ENCODE results near the gene NFYA.

The NFYA gene

DNA sequence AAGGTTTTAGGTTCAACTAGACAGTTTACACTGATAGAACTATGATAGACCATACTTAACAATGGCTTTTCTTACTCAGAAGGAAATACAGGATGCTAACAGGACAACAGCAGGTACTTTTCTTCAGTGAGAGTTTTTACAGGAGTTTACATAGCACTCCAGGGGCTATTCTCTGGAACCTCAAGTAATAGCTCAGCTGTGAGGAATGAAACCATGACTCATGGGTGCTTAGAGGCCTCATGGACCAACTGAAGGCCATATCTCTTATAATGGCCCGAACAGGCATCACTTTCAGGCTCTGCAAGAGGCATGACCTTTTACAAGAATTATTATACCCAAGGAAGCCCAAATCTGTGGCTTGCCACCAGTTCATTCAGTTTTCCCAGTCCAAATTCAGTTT, 49.6 kb downstream of the NFYA start:
- DNase-seq = no peak

DNA sequence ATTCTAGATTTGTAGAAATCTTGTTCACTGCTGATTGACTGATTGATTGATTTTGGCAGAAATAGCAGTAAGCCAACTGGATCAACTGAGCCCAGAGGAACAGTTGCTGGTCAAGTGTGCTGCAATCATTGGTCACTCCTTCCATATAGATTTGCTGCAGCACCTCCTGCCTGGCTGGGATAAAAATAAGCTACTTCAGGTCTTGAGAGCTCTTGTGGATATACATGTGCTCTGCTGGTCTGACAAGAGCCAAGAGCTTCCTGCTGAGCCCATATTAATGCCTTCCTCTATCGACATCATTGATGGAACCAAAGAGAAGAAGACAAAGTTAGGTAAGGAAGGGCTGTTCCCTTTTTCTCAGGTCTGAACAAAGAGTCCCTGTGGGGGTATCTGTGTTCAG, 50.1 kb downstream of the NFYA start:
- no peak for DNase-seq

DNA sequence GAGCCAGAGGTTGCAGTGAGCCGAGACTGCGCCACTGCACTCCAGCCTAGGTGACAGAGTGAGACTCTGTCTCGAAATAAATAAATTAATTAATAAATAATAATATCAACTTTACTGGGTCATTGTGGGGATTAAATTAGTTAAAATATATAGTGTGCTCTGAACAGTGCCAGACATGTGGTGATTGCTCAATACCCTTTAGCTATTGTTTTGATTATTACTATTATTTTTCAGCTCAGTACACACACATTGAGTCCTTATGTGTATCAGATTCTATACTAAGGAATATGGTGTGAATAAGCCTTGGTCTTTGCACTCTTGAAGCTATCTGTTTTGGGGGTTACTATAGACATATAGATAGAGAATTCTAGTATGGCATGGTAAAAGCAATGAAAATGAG, 52.5 kb downstream of the NFYA start:
- no peak for DNase-seq

DNA sequence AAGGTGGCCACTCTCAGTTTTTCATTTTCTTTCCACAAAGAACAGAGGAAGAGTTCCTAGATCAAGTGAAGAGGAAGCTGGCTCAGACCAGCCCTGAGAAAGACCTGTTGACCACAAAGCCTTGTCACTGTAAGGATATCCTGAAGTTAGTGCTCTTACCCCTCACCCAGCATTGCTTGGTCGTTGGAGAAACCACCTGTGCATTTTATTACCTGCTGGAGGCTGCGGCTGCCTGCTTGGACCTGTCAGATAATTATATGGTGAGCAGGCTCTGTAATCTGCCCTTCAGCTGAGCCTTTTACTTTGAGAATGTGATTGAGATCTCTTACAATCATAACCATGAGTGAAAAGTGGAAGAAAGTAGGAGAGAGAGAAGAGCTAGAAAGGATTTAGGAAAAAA, 59.5 kb downstream of the NFYA start:
- no peak for DNase-seq

DNA sequence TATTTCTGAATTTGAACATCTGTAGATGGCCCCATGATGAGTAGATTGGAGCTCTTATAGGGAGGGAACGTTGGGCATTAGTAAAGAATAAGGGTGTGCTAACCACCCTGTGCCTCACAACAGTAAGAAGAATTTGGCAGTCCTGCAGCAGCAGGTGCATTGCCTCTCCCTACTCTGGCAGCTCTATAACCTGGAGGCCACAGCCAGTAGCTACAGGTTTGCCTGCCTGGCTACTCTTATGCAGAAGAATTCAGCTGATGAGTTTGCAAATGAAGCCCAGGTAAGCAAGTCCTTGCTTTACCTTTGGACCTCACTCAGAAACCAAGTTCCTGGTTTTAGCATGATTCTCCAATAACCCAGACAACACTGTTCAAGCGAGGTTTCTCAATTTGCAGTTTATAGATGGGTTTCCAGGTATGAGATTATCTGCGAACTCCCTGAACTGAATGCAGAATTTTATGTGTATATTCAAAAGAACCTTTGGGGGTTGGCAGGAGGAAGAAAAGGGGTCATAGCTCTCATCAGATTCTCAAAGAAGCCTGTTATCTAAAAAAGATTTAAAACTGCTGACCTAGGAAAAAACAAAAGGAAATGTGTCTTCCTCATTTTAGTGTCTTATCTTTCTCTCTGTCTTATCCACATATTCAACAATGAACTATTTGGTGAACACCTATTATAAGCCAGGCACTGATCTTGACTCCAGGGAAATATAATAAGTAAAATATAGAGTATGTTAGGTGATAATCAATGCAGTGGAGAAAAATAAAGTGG, 62.5 kb downstream of the NFYA start:
- DNase-seq = no peak

DNA sequence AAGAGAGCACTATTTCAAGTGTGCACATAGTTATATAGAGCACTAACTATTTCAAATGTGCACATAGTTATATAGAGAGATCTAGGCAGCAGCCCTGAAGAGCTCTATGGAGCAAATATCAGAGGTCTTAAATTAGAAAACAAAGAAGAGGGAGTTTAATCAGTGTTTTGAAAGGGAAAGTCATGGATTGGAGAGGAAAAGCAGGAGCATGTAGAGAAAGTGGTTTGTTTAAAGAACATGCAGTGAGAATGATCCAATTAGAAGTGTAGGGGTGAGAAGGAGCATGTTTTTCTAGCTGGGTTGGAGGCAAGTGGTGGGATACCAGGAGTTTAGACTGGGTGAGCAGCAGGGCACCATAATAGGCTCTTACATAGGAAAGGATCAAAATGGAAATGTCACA, 64.1 kb downstream of the NFYA start:
- DNase-seq = no peak

DNA sequence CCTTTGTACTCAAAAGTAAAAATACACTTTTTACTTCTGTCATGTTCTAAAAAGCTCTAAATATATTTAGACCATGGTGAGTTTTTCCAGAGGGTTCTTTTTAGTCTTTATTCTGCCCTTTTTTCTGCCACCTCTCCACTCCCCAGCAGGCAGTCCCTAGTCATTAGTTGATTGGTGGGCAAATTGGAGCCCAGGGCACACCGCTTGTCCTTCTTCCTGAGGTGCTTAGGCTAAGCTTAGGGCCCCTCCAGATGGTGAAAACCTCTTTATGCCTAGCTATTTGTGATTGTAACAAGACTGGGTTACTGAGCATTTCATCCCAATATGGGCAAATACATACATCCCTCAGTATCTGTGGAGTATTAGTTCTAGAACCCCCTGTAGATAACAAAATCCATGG, 75.1 kb downstream of the NFYA start:
- no peak for DNase-seq
